HG03108 (cell line): ENCODE data around the gene ITPKA.

Experiments
- ATAC-seq: cut with Tn5 transposase; IDR thresholded peaks from one replicate; pipeline ENCODE4 v1.9.1; 2021; ENCODE audit warnings: moderate library complexity; ENCODE audit not compliant: unreplicated experiment

Gene ITPKA

DNA sequence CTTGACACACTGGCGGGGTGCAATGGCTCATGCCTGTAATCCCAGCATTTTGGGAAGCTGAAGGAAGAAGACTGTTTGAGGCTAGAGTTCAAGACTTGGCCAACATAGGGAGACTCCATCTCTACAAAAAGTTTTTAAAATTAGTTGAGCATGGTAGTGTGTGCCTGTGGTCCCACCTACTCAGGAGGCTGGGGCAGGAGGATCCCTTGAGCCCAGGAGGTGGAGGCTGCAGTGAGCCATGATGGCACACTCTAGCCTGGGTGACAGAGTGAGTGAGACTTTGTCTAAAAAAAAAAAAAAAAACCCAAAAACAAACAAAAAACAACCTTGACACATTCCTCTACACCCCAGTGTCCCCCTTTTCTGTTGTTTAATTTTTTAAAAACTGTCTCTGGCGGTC lies 4.0 kb upstream of the ITPKA start:
- no peak for ATAC-seq

DNA sequence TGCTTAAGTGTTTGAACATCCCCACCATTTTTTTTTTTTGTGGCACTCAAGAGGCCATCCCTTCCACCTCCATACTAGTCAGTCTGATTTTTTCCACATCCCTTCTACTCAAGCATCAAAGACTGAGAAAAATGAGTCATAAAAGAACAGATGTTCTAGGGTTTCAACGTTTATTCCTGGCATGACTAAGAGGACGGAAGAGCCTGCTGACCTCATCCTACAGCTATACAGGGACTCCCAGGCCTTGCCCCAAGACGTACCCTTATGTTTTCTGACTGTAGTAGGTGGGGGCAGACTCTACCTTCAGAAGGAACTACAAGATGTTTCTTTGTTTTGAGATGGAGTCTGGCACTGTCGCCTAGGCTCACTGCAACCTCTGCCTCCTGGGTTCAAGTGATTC lies 3.3 kb upstream of the ITPKA start:
- ATAC-seq, result no peak

DNA sequence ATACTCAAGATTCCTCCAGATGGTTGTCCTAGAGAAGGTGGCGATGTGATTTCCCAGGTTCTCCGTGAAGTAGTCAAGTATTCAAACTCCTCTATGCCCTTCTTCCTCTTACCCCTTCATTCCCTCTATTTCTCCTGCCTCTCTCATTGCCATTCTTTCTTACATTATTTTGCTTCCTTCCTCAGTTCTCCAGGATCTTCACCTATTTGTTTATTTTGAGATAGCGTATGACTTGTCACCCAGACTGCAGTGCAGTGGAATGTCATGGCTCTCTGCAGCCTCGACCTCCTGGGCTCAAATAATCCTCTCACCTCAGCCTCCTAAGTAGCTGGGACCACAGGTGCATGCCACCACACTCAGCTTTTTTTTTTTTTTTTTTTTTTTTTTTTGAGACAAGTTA lies 1.8 kb upstream of the ITPKA start:
- no peak for ATAC-seq

DNA sequence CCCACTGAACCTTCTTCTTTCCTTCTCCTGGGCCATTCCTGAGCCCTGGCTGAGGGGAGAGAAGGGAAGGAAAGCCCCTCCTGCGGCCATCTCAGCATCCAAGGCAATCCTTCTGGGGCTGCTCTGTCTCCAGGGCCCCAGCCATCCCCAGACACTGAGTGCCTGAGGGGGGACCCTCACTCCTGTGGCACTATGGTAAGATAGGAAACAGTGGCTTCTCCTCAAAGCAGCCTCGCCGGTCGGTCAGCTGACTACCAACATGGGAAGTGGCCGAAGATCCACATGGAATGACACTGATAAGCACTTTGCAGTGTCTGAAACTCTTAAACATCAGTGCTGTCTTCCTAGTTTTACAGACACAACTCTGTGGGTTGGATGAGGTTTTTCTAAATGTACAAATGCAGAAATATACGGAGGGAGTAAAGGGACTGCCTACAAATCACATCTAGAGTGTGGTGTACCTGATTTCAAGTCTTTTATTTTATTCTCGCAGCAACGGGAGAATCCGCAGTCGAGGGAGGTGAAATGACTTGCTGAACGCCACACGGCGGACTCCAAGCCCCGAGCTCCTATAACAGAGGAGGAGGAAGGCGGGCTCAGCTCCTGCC lies 973 bp upstream of the ITPKA start:
- ATAC-seq, result no peak

DNA sequence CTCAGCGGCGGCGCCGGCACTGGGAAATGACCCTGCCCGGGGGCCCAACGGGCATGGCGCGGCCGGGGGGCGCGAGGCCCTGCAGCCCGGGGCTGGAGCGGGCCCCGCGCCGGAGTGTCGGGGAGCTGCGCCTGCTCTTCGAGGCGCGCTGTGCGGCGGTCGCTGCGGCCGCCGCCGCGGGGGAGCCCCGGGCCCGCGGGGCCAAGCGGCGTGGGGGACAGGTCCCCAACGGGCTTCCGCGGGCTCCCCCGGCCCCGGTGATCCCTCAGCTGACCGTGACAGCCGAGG lies 172 bp downstream of the ITPKA start:
- ATAC-seq, result peak; percentile 24

DNA sequence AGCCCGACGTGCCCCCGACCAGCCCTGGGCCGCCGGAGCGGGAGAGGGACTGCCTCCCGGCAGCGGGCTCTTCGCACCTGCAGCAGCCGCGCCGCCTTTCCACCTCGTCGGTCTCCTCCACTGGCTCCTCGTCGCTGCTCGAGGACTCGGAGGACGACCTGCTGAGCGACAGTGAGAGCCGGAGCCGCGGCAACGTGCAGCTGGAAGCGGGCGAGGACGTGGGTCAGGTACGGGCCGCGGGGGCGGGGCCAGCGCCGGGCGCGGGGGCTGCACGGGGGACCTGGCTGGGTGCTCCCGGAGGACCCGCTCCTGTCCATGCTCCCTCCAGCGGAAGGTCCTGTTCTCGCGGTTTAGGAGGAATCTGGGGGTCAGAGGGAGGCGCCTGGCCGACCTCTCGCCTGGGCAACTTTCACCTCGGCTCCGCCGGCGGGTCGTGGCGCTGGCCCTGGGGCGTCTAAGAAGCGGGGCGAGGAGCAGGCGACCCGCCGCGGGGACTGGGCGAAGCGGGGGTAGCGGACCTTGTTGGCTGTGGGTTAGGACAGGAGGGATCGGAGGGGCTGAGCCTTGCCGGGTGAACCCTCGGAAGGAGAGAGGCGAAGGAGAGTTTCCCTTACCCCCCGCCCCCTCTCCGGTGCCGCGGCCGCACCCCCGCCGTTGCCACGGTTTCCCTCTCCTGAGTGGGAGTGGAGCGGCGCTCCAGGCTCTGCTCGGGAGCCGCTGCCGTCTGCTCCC lies 682 bp downstream of the ITPKA start:
- peak; percentile 7 for ATAC-seq

DNA sequence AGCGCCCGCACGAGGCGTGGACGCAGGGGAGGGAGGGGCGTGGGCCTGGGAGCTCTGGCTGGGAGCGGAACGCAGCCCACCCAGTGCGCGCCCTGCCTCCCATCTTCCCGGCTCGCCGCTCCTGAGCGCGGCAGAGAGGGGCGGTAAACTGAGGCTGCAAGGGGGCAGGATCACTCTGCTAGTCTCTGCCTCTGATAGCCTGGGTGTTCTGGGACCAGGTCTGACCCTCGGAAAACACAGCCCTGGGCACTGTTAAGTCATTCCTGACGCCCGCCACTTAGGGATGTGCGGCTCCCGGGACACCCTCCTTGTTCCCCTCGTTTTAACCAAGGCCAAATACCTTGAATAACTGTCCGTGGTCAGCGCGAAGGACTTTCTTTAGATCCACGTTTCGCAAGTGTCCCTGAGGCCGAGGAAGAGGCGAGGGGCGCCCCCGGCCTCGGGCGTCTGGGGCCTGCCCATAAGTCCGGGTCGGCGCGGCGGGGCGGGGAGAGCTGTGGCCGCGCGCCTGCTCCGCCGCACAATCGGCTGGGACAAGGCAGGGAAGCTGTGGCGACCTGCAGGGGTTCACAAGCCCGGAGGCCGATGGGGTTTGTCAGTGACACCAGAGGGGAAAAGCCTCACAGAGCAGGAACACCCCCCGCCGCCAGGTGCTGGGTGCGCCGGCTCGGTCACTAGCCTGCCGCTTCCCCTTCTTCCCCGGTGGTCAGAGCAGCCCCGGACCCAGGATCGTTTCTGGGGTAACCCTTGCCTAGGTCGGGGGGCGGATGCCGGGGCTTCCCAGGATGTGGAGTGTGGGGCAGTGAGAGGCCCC lies 1.5 kb downstream of the ITPKA start:
- ATAC-seq, result no peak

DNA sequence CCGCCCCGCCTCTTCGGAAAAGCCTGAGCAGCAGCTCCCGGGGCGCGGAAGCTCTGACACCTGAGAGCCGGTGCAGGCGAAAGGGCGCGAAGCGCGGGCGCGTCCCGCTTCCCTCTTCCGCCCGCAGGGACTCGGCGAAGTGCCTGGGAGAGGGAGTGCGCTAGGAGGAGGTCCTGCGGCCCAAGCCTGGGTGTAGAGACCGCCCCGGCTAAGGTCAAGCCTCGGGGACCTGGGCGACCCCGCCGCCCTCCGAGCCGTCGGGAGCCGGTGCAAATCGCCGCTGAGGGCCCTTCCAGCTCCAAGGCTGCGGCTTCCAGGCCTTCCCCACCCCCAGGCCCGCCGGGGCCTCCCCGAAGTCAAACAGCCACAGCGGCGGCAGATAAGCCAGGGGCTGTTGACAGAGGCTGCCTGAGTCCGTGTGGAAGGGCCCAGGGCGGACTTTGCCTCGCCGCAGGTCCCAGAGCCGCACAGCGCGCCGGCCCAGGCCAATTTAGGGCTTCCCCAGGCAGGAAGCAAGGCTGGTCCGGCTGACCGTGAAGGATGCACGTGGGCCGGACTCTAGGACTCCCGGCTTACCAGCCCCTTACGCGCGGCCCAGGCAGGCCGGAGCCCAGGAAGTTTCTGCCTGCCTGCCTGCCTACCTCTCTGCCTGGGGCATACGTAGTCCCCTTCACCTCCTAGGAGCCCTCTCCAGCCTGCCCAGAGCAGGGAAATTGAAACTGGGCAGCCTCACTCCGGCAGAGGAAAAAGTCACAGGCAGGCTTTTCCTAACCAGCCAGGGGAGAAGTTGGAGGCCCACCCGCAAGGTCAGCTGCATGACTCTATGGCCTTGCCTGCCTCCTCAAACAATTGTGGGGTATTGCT lies 2.3 kb downstream of the ITPKA start:
- ATAC-seq, result no peak

DNA sequence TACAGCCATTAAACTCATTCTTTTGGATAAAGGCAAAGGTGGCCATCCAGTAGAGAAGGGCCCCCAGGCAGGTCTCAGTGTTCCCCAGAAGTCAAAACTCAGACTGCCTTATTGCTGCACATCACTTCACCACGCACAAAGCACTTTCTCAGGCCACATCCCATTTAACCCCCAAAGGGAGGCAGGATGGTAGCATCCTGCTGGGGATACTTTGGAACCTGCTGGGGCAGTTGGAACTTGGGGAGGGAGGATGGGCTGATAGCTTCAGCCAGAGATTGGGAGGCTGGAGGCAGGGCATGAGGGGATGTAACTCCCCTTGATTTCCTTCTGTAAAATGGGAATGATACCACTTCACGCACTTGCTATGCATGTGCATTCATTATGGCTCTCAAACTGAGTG lies 5.0 kb downstream of the ITPKA start:
- ATAC-seq, result no peak

DNA sequence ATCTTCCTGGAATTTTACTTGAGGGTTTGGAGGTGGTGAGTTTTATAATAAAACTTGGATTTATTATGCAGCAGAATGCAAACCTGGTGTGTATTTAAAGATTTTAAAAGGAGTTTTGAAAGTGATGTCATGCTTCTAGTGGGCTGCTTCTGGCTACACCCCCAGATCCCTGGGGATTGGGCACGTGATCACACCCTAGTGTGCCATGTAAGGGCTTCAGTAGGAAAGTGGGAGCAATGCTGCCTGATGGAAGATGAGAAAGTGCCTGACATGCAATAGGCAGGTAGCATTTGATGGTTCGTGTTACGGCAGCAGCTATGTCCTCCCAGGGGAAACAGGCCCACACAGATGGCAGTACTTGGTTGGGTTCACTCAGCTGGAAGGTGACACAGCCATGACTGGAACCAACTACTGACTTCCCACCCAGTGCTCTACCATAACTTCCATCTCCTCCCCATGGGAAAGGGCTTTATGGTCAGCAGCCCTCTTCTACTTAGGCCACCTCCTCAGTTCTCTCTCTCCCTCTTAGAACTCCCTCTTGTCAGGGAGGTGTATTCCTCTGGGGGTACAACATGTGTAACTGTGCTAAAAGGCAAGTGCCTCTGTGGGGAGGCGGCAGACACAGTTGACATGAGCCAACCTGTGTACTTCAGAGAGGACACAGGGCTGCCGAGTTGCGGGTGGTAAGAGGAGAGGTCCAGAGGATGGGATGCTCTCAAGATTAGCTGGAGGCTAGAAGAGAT lies 5.6 kb downstream of the ITPKA start:
- ATAC-seq, result no peak

DNA sequence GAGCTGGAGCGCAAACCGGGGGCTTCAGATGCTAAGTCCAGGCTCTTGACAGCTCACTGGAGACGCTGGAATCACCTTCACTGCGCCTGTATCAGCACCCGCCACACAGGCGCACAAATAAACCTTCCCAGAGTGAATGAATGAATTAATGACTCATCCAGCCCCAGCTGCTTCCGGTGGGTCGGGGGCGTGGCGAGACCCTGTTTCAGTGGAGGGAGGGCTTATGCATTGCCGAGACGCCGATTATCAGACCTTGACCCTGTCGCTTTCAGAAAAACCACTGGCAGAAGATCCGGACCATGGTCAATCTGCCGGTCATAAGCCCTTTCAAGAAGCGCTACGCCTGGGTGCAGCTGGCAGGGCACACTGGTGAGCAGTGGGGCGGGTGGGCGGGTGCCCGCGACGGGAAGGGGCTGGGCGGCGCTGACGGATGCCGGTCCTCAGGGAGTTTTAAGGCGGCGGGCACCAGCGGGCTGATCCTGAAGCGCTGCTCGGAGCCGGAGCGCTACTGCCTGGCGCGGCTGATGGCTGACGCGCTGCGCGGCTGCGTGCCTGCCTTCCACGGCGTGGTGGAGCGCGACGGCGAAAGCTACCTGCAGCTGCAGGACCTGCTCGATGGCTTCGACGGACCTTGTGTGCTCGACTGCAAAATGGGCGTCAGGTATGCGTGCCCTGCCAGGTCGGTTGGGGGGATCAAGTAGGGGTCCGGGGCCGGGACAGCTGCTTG lies 7.7 kb downstream of the ITPKA start:
- no peak for ATAC-seq

DNA sequence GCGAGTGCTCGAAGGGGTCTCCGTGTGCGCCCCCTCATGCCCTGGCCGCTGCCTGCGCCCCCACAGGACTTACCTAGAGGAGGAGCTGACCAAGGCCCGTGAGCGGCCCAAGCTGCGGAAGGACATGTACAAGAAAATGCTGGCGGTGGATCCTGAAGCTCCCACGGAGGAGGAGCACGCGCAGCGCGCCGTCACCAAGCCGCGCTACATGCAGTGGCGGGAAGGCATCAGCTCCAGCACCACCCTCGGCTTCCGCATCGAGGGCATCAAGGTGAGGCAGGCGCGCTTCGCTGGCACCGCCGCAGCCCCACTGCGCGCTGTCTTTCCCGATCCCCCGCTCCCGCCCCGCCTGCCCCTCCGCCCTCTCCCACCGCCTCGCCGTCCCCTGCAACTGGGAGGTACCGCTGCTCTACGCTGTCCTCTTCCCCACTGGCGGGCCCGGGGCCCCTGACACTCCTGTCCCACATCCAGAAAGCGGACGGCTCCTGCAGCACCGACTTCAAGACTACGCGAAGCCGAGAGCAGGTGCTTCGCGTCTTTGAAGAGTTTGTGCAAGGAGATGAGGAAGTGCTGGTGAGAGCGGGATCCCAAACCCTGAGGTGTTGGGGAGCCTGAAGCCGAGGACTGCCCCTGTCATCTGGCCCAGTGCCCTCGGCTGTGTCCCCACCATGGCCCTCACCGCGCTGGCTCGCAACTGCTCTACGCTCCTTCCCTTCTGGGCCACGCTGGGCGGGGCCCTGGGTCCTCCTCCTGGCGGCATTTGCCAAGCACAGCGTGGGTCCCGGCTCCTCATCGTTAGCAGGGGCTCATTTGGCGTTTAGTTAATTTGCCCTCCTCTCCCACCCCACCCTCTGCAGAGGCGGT lies 8.5 kb downstream of the ITPKA start:
- ATAC-seq, result no peak

DNA sequence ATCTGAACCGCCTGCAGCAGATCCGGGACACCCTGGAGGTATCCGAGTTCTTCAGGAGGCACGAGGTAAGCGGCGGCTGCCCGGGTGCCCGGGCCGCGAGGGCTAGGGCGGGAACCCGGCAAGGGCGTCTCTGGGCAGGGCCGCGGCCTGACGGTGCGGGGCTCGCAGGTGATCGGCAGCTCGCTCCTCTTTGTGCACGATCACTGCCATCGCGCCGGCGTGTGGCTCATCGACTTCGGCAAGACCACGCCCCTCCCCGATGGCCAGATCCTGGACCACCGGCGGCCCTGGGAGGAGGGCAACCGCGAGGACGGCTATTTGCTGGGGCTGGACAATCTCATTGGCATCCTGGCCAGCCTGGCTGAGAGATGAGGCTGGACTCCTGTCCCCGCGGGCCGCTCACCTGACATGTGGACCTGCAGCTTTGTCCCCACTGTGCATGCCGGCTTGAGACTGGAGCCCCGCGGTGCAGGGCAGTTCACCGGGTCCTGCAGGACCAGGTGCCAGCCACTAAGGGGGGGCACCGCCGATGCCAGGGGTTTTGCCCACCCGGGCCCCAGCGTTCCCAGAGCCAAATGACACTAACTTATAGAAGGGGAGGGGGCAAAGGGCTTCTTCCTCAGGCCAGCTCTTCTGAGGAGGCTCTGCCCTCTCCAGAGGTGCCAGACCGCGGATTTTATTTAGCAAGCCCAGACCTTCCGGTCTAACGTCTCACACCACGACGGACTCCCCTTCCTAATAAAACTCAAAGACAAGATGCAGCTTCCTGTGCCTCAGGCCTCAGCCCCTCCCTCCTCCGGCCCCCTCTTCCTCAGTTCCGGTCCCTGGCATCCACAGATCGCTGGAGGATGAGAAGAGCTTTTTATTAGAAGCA lies 9.4 kb downstream of the ITPKA start:
- no peak for ATAC-seq

DNA sequence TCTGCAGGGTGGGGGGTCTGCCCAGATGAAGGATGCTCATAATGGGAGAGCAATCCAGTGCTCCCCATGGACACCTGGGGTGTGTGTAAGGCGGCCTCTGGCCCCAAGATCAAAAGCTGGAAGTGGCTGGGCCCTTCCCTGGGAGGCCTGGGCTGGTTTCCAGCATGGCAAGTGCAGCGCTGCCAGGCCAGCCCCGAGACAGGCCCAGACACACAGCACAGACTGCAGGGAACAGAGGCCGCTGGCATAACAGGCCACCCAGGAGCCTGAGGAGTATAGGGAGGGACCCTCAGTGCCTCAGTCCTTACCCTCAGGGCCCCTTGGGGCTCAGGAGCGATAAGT lies 10.0 kb downstream of the ITPKA start:
- no peak for ATAC-seq

DNA sequence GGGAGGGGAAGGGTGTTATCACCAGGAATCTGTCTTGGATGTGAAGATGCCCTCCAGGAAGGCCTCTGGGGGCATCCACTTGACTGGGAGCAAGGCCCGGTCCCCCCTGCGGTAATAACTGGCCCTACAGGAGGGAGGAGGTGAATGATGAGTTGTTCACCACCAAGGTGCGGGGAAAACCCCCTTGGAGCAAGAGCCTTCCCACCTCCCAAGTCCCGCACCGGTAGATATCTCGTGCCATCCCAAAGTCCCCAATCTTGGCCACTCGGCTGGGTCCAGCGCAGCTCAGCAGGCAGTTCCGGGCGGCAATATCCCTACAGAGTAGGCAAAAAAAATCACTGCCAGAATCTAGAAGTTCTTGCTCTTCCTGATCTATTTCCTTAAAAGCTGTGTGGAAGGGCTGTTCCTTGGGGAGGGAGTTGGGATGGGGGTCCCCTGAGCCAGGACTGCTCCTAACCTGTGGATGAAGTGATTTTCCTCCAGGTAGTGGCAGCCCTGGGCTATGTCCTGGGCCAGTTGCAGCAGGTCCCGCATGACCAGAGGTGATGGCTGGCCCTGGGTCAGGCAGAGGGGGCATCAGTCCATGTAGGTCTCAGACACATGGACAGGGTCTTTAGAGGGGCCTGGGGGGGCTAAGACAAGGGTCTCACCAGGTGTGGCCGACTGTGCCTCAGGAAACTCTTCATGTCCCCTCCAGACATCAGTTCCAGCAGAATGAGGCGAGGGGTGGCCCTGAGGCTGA lies 11.2 kb downstream of the ITPKA start:
- no peak for ATAC-seq

DNA sequence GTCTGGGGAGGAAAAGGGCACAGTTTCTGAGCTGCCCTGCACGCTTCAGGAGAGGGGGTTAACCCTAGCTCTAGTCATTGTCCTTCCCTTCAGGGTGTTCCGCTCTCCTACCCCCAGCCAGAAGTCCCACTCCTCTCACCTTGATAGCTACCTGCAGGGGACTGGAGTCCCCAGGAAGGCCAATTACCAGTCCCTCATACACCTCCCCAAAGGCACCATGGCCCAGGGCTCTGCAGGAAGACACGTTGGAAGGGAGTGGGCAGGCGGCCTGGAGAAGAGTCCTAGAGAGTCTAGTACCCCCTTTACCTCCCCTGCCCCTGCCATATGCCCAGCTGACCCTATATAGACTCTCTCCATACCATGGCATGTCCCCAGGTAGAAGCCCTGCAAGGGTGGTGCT lies 12.1 kb downstream of the ITPKA start:
- ATAC-seq, result no peak

DNA sequence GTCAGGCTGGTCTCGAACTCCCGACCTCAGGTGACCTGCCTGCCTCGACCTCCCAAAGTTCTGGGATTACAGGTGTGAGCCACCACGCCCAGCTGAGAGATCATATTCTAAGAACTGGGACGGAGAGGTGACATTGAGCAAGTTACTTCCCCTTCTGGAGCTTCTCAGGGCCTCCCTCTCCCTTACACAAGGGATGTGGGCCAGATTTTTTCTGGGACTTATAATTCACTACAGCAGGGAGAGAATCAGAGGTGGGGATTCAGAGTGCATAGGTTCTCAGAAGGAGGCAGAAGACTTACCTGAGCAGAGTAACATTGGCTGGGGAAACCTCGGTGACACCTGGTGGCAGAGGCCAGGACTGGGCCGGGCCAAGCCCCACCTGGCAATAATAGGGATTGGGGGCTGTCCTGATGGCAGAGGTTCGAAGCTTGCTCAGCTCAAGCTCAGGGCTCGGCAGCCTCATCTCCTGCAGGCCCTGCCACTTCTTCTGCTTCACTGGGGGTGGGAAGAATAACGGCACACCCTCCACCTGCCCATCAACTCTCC lies 13.2 kb downstream of the ITPKA start:
- no peak for ATAC-seq
